GM19468 (cell line): ENCODE results near the gene FYCO1.

ENCODE experiments used
- ATAC-seq: cut with Tn5 transposase; IDR thresholded peaks from one replicate; pipeline ENCODE4 v1.9.1; 2021; ENCODE audit warnings: mild to moderate bottlenecking, moderate library complexity, moderate number of reproducible peaks; ENCODE audit not compliant: unreplicated experiment; ENCODE audit errors: extremely low read depth

The FYCO1 gene

GRCh38 chr3:45895686-45896468 lies 99.7 kb downstream of the FYCO1 start:
- ATAC-seq, result no peak

- no peak for ATAC-seq
Observed at GRCh38 chr3:45894015-45894414, 101.6 kb downstream of the FYCO1 start.

- no peak for ATAC-seq
Observed at GRCh38 chr3:45892161-45892560, 103.5 kb downstream of the FYCO1 start.

- no peak for ATAC-seq
Observed at GRCh38 chr3:45890405-45890804, 105.2 kb downstream of the FYCO1 start.

- no peak for ATAC-seq
Observed at GRCh38 chr3:45889337-45889736, 106.3 kb downstream of the FYCO1 start.

- ATAC-seq, result no peak
Observed at GRCh38 chr3:45887759-45888511, 107.7 kb downstream of the FYCO1 start.

- no peak for ATAC-seq
Observed at GRCh38 chr3:45887285-45887684, 108.3 kb downstream of the FYCO1 start.

GRCh38 chr3:45885979-45886705 lies 109.5 kb downstream of the FYCO1 start, which contains the start of gene CCR9:
Gene CCR9 (plus strand): TSS chr3:45886543. CDS start chr3:45894934, 8,391 bp downstream.
- ATAC-seq, result no peak

- ATAC-seq, result no peak
Observed at GRCh38 chr3:45884368-45885201, 111.0 kb downstream of the FYCO1 start.

- no peak for ATAC-seq
Observed at GRCh38 chr3:45881078-45882022, 114.3 kb downstream of the FYCO1 start.

GRCh38 chr3:45880725-45881077 lies 114.9 kb downstream of the FYCO1 start:
- ATAC-seq, result no peak

GRCh38 chr3:45878124-45878523 lies 117.5 kb downstream of the FYCO1 start:
- ATAC-seq, result no peak

GRCh38 chr3:45874677-45875346 lies 120.8 kb downstream of the FYCO1 start:
- ATAC-seq, result no peak

- no peak for ATAC-seq
Observed at GRCh38 chr3:45873638-45874037, 122.0 kb downstream of the FYCO1 start.

- ATAC-seq, result no peak
Observed at GRCh38 chr3:45873036-45873435, 122.6 kb downstream of the FYCO1 start.

GRCh38 chr3:45872569-45872968 lies 123.1 kb downstream of the FYCO1 start:
- ATAC-seq, result no peak

- ATAC-seq, result no peak
Observed at GRCh38 chr3:45871780-45872179, 123.8 kb downstream of the FYCO1 start.

GRCh38 chr3:45870099-45870498 lies 125.5 kb downstream of the FYCO1 start:
- ATAC-seq, result no peak
